Lower leg skin (tissue), 3 donors: ENCODE data around the gene ROPN1B.
"Not testable (repeated sequence)": the region's sequence is repeated elsewhere in the genome, so short reads cannot be mapped to it uniquely, and the experiment has no call there.

ENCODE experiments used
- POLR2A ChIP-seq, 2 donors: fragments of 450-650 bp; IDR thresholded peaks; one replicate each; pipeline ENCODE4 v1.6.1; 2016 to 2017; ENCODE audit warnings: antibody characterized with exemption in 2 of 2, mild to moderate bottlenecking in 1 of 2, moderate library complexity in 1 of 2
- TF ChIP-seq, protein P1 (sequence below), 3 donors: fragments of 450-650 bp; IDR thresholded peaks; one replicate each; pipeline ENCODE4 v1.5.1; 2016; ENCODE audit warnings: antibody characterized with exemption in 3 of 3, mild to moderate bottlenecking in 3 of 3, moderate library complexity in 2 of 3

DNA sequence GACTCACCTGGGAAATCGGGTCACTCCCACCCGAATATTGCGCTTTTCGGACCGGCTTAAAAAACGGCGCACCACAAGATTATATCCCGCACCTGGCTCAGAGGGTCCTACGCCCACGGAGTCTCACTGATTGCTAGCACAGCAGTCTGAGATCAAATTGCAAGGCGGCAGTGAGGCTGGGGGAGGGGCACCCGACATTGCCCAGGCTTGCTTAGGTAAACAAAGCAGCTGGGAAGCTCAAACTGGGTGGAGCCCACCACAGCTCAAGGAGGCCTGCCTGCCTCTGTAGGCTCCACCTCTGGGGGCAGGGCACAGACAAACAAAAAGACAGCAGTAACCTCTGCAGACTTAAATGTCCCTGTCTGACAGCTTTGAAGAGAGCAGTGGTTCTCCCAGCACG, 32.1 kb upstream of the ROPN1B start:
- TF ChIP-seq, protein P1, sequence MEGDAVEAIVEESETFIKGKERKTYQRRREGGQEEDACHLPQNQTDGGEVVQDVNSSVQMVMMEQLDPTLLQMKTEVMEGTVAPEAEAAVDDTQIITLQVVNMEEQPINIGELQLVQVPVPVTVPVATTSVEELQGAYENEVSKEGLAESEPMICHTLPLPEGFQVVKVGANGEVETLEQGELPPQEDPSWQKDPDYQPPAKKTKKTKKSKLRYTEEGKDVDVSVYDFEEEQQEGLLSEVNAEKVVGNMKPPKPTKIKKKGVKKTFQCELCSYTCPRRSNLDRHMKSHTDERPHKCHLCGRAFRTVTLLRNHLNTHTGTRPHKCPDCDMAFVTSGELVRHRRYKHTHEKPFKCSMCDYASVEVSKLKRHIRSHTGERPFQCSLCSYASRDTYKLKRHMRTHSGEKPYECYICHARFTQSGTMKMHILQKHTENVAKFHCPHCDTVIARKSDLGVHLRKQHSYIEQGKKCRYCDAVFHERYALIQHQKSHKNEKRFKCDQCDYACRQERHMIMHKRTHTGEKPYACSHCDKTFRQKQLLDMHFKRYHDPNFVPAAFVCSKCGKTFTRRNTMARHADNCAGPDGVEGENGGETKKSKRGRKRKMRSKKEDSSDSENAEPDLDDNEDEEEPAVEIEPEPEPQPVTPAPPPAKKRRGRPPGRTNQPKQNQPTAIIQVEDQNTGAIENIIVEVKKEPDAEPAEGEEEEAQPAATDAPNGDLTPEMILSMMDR (IDR thresholded peaks at IDR 0.05) = not testable (repeated sequence)
- TF ChIP-seq POLR2A (IDR thresholded peaks at IDR 0.05) = not testable (repeated sequence)
